BE2C (cell line): ENCODE data around the gene ECM1.

Experiments
- DNase-seq: peaks from one replicate; pipeline ENCODE4 v3.0.0-alpha.2; 2020
- H3K27me3 ChIP-seq: fragments of 250-450 bp; sonication (Bioruptor Pico); 2 replicates; pipeline ENCODE4 v1.5.1; 2020; ENCODE audit warnings: mild to moderate bottlenecking
- H3K36me3 ChIP-seq: fragments of 250-450 bp; sonication (Bioruptor Pico); 2 replicates; pipeline ENCODE4 v1.5.1; 2020; ENCODE audit warnings: mild to moderate bottlenecking
- H3K4me1 ChIP-seq: fragments of 250-450 bp; sonication (Bioruptor Pico); 2 replicates; pipeline ENCODE4 v1.5.1; 2020
- H3K4me3 ChIP-seq: 2 replicates; pipeline ENCODE4 v1.5.1; 2011; ENCODE audit warnings: low read depth, low read length
- H3K9me3 ChIP-seq: fragments of 250-450 bp; sonication (Bioruptor Pico); 2 replicates; pipeline ENCODE4 v1.5.1; 2020
- CTCF ChIP-seq: IDR thresholded peaks from 2 replicates; pipeline ENCODE4 v1.5.1; 2012; ENCODE audit warnings: mild to moderate bottlenecking, low read depth, low read length

Gene ECM1

GRCh38 chr1:150534002-150534401, 26.1 kb downstream of the ECM1 start:
- H3K36me3 ChIP-seq: no peaks in the 10 kb centered on the region
- no peak for TF ChIP-seq CTCF
- H3K4me1 ChIP-seq: no peaks in the 10 kb centered on the region
- no peaks in the 10 kb centered on the region for H3K9me3 ChIP-seq
- no peak overlapping the region for H3K4me3 ChIP-seq
- no peaks in the 10 kb centered on the region for H3K27me3 ChIP-seq
- DNase-seq: no peak

GRCh38 chr1:150535511-150536287, 27.8 kb downstream of the ECM1 start:
- TF ChIP-seq CTCF: no peak
- Histone ChIP-seq H3K4me3 (no peak overlapping the region), H3K27me3 (no peaks in the 10 kb centered on the region), H3K36me3 (no peaks in the 10 kb centered on the region), H3K9me3 (no peaks in the 10 kb centered on the region), H3K4me1 (no peaks in the 10 kb centered on the region)
- no peak for DNase-seq

- H3K9me3 ChIP-seq: no peaks in the 10 kb centered on the region
- no peaks in the 10 kb centered on the region for H3K4me1 ChIP-seq
- H3K4me3 ChIP-seq: no peak overlapping the region
- DNase-seq: no peak
- no peaks in the 10 kb centered on the region for H3K27me3 ChIP-seq
- H3K36me3 ChIP-seq: no peaks in the 10 kb centered on the region
- TF ChIP-seq CTCF: no peak
These were observed 29.2 kb downstream of the ECM1 start for GRCh38 chr1:150536836-150537731.

DNA sequence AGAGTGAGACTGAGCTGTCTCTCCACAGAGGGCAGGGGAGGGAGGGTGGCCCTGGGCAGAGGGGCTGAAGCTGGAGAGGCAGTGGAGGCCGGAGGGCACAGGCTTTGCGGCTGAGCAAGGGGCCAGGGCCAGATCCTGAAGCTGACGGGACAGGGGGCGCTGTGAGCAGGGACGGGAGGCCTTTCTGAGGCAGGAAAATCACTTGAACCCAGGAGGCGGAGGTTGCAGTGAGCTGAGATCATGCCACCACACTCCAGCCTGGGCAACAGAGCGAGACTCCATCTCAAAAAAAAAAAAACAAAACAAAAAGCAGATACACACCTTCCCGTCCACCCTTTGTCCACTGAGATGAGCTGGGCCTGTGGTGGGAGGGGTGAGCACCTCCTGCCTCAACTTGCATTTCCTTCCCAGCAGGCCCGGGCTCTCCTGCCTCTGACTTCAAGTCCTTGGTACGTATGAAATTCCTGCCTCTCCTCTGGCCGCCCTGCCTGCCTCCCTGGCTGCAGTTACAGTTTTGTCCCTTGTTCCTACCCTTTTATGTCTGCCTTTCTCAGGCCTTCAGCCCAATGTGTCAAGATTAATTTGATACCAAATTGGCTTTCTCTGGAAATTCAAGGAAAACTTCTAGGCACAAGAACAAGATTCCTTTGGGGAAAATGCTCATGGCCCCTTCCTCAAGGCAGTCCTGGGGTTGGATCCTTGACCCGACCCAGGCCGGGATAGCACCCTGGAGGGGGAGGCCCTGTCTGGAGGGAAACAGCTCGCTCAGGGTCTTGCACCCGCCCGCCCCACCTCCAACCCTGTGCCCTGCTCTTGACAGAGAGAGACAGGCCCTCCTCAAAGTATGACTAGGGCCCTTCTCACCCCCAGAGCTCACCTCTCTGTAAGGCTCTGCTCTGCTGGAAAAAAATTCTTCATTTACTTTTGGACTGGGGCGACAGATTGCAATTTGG, 30.1 kb downstream of the ECM1 start:
- no peaks in the 10 kb centered on the region for H3K9me3 ChIP-seq
- H3K27me3 ChIP-seq: no peaks in the 10 kb centered on the region
- no peak overlapping the region for H3K4me3 ChIP-seq
- H3K4me1 ChIP-seq: no peaks in the 10 kb centered on the region
- no peak for DNase-seq
- no peak for TF ChIP-seq CTCF
- no peaks in the 10 kb centered on the region for H3K36me3 ChIP-seq

- Histone ChIP-seq H3K36me3 (no peaks in the 10 kb centered on the region), H3K9me3 (no peaks in the 10 kb centered on the region), H3K27me3 (no peaks in the 10 kb centered on the region), H3K4me1 (no peaks in the 10 kb centered on the region), H3K4me3 (no peak overlapping the region)
- DNase-seq: no peak
- TF ChIP-seq CTCF: no peak
These were observed 35.7 kb downstream of the ECM1 start for GRCh38 chr1:150543500-150544143.
